HG03139 (cell line): Measurements from ENCODE around the gene TECPR1.

Experiments
- ATAC-seq: cut with Tn5 transposase; IDR thresholded peaks from one replicate; pipeline ENCODE4 v1.9.1; 2021; ENCODE audit not compliant: unreplicated experiment

The TECPR1 gene

GRCh38 chr7:98170966-98171365 is 81.1 kb downstream of the TECPR1 start:
- no peak for ATAC-seq

- ATAC-seq, result no peak
Observed at GRCh38 chr7:98168904-98169621, 83.0 kb downstream of the TECPR1 start.

DNA sequence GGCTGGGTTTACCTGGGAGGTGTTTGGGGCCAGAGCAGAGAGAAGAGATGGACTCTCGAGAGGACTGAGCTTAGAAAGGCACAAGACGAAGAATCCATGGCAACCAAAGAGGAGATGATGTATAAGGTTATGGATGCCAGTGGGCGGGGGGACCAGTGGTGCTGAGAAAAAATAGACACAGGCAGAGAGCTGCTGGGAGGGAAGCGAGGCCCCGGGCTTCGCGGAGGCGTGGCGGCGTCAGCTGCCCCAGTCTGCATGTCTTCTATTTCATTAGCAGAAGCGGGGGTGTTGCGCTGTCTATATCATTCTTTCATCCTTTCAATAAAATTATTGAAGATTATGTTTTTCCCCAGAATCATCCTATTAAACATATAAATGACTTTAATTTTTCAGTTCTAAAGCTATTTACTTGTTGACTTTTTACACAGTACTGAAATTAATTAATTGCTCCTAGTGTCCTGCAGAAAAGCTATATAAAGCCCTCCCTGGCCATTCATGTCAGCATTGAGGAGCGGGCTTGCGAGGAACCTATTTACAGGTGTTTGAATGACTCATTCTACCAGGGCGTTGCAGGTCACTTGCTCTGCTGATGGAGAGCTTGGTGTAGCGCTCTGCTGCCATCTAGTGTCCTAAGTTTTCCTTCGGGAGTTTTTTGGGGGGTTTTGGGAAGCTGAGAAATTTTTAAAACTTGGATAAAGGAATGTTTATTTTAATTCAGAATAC is 83.7 kb downstream of the TECPR1 start:
- ATAC-seq, result no peak

DNA sequence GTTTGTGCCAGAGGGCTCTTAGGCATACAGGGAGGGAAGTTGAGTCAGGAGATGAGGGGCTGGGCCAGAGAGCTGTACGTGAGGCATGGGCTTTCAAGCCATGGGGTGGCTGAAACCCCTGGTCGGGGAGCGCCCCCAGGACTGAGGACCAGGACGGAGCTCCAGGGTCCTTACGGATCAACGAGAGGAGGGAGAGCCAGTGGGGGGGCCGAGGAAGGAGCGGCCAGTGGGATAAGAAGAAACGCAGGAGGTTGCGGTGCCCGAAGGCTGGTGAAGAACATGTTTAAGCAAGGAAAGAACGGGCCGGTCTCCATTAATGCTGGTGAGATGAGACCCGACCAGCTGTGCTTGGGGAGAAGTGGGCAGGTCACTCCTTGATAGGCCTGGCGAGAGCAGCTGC is 84.4 kb downstream of the TECPR1 start:
- ATAC-seq, result no peak

- ATAC-seq, result no peak
Observed at GRCh38 chr7:98166668-98166970, 85.4 kb downstream of the TECPR1 start.

- no peak for ATAC-seq
Observed at GRCh38 chr7:98165827-98166667, 86.0 kb downstream of the TECPR1 start.
